Retinal pigment epithelial cell (primary cell): Measurements from ENCODE around the gene GAB2.
"Not testable (repeated sequence)": the region's sequence is repeated elsewhere in the genome, so short reads cannot be mapped to it uniquely, and the experiment has no call there.

ENCODE experiments used
- DNase-seq: peaks from one replicate; pipeline ENCODE4 v3.0.0-alpha.2; 2010; ENCODE audit warnings: low read depth
- H3K4me3 ChIP-seq: 2 replicates; pipeline ENCODE4 v1.5.1; 2011; ENCODE audit warnings: mild to moderate bottlenecking, low read length, control low read depth, moderate library complexity
- TF ChIP-seq, protein P1 (sequence below): conservative IDR thresholded peaks from 2 replicates; pipeline ENCODE4 v1.5.1; 2011; ENCODE audit warnings: low read depth, low read length, control low read depth, inconsistent platforms

Gene GAB2

DNA sequence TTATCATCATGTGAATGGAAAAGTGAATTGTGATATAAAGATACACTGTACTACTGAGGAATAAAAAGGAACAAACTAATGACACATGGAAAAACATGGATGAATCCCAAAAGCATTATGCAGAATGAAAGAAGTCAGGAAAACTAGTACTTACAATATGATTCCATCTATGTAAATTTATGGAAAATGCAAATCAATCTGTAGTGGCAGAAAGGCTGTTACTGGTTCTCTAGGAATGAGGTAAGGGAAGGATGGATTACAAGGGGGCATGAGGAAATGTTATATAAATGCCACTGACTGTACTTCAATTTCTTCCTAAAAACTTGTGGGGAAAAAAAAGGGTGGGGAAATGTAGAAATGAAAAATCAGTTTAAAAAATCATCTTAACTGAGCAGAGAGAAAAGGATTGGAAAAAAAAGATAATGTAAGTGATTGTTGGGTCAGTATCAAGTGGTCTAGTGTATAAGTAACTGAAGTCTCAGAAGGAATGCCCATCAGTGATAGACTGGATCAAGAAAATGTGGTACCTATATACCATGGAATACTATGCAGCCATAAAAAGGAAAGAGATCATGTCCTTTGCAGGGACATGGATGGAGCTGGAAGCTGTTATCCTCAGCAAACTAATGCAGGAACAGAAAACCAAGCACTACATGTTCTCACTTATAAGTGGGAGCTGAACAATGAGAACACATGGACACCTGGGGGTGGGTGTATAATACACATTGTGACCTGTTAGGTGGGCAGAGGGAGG is 180.2 kb downstream of the GAB2 start:
- H3K4me3 ChIP-seq = no peak overlapping the region
- TF ChIP-seq, protein P1, sequence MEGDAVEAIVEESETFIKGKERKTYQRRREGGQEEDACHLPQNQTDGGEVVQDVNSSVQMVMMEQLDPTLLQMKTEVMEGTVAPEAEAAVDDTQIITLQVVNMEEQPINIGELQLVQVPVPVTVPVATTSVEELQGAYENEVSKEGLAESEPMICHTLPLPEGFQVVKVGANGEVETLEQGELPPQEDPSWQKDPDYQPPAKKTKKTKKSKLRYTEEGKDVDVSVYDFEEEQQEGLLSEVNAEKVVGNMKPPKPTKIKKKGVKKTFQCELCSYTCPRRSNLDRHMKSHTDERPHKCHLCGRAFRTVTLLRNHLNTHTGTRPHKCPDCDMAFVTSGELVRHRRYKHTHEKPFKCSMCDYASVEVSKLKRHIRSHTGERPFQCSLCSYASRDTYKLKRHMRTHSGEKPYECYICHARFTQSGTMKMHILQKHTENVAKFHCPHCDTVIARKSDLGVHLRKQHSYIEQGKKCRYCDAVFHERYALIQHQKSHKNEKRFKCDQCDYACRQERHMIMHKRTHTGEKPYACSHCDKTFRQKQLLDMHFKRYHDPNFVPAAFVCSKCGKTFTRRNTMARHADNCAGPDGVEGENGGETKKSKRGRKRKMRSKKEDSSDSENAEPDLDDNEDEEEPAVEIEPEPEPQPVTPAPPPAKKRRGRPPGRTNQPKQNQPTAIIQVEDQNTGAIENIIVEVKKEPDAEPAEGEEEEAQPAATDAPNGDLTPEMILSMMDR = no peak
- DNase-seq = no peak

DNA sequence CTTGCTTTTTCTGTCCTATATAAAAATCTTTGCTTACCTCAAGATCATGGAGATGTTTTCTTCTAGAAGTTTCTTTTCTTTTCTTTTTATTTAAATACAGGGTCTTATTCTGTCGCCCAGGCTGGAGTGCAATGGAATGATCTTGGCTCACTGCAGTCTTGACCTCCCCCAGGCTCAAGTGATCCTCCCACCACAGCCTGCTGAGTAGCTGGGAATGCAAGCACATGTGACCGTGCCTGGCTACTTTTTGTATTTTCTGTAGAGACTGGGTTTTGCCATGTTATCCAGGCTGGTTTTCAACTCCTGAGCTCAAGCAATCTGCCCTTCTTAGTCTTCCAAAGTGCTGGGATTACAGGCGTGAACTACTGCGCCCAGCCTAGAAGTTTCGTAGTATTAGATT is 183.6 kb downstream of the GAB2 start:
- TF ChIP-seq, protein P1 = no peak
- no peak overlapping the region for H3K4me3 ChIP-seq
- DNase-seq = no peak

DNA sequence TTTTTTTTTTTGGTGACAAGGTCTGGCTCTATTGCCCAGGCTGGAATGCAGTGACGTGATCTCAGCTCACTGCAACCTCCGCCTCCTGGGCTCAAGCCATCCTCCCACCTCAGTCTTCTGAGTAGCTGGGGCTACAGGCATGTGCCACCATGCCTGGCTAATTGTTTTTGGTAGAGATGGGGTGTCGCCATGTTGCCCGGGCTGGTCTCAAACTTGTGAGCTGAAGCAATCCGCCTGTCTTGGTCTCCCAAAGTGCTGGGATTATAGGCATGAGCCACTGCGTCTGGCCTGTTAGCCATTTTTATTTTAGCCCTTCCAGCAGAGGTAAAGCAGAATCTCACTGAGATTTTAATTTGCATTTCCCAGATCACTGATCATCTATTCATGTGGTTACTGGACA is 184.6 kb downstream of the GAB2 start:
- not testable (repeated sequence) for DNase-seq, H3K4me3 ChIP-seq

DNA sequence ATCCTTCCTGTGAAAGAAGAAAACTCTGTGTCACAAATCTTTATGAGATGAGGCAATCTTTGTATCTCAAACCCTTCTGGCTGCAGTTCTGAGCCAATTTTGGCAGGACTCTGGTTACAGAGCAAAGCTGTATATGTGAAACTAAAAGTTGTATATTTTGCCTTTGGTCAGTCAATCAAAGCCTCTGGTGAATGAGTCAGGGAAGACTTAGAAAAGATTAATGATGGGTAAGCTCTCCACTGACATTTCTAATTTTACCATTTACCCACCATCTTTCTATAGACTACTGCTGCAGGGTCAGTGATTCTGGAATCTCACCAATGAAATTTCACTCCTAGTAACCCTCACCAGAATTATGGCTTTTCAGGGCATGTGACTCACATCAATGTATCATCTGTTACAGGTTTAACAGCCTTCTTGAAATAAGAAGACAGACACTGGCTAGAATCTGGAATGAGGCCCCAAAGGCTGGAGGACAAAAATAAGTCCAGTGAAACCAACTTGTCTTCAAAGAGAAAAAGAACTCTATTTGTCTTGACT is 185.6 kb downstream of the GAB2 start:
- TF ChIP-seq, protein P1 = no peak
- H3K4me3 ChIP-seq = no peak overlapping the region
- no peak for DNase-seq

DNA sequence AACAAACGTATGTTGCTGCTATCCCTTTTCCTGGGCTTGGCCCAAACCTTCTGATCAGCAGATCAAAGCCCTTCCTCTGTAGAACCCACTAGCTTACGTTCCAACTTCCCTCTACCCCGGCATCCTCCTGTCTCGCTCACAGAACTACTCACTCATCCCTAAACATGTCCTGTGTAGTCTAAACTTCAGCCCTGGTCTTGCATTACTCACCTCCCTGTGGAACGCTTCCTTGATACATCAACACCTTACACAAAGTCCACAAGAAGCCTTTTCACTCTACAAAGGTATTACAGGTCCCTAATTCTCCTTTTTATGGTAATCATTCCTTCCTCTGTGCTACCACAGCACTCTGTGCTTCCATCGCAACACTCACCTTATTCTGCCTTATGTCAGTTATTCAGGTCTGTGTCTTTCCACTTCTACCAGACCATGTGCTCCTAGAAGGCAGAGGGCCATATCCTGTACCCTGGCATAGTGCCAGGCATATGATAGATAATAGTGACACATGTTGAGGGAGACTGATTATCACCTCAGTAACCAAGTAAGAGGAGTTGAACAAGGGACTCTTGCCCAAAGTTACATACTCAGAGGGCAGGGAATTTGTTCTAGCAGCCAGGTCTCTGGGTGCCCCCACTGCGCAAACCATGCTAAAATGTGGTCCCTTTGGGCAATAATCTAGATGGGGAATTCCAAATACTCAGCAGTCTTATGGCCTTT is 187.3 kb downstream of the GAB2 start:
- TF ChIP-seq, protein P1 = no peak
- DNase-seq = no peak
- H3K4me3 ChIP-seq = no peak overlapping the region

DNA sequence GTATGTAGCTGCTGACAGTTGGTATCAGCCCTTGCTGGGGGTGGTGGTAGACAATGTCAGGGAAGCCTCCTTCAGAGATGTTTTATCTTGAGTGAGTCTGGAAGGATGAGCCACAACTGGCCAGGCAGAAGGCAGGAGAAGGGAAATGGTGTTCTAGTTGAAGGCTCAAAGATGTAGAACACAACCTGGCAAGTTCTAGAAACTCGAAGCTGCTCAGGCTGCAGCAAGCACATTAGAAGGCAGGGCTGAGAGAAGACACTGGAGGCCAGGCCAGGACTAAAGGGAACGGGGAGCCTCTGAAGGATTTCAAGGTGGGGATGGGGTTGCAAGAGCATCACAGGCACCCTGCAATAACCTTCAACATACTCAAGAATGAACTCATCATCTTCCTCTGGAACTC is 188.5 kb downstream of the GAB2 start:
- DNase-seq = no peak
- TF ChIP-seq, protein P1 = no peak
- no peak overlapping the region for H3K4me3 ChIP-seq

DNA sequence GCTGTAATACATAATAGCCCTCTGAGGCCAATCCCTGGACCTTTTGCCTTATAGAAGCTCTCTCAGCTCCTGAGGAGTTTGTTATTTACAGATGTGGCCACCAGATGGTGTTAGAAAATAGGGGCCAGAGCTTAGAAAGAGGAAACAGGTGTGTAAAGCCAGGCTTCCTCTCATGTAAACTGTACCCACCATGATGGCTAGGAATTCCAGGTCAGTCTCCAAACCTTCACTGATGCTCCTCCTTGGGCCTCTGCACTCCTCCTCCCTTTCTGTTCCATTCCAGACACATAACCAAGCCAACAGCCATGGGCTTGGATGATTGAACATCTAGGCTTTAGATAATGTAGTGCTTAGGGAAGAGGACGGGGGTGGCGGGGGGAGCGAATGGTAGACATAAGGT is 189.2 kb downstream of the GAB2 start:
- TF ChIP-seq, protein P1 = peak; percentile 69
- no peak overlapping the region for H3K4me3 ChIP-seq
- peak; percentile 23 for DNase-seq
